Non-pigmented ciliary epithelial cell (primary cell): ENCODE data around the gene ZDHHC14.
A peak's percentile ranks its signal among the peaks of the same experiment; 100 is the strongest.
"Not testable (repeated sequence)": the region's sequence is repeated elsewhere in the genome, so short reads cannot be mapped to it uniquely, and the experiment has no call there.

Experiments
- DNase-seq: peaks from one replicate; pipeline ENCODE4 v3.0.0-alpha.2; 2010; ENCODE audit warnings: low read depth

ZDHHC14 gene

GRCh38 chr6:157381631-157382621 lies 936 bp downstream of the ZDHHC14 start:
- DNase-seq, result no peak

- DNase-seq, result no peak
Observed at GRCh38 chr6:157382821-157383220, 1.8 kb downstream of the ZDHHC14 start.

GRCh38 chr6:157383471-157383870 lies 2.5 kb downstream of the ZDHHC14 start:
- no peak for DNase-seq

GRCh38 chr6:157384962-157385361 lies 4.0 kb downstream of the ZDHHC14 start:
- DNase-seq, result not testable (repeated sequence)

GRCh38 chr6:157385482-157385881 lies 4.5 kb downstream of the ZDHHC14 start:
- no peak for DNase-seq

GRCh38 chr6:157386023-157386422 lies 5.0 kb downstream of the ZDHHC14 start:
- no peak for DNase-seq

GRCh38 chr6:157386454-157386853 lies 5.5 kb downstream of the ZDHHC14 start:
- no peak for DNase-seq

- no peak for DNase-seq
Observed at GRCh38 chr6:157388924-157389323, 7.9 kb downstream of the ZDHHC14 start.

GRCh38 chr6:157390273-157391060 lies 9.5 kb downstream of the ZDHHC14 start:
- DNase-seq, result no peak

GRCh38 chr6:157392927-157393668 lies 12.1 kb downstream of the ZDHHC14 start:
- no peak for DNase-seq

- no peak for DNase-seq
Observed at GRCh38 chr6:157393669-157394327, 12.8 kb downstream of the ZDHHC14 start.

- DNase-seq, result not testable (repeated sequence)
Observed at GRCh38 chr6:157395199-157395598, 14.2 kb downstream of the ZDHHC14 start.

- DNase-seq, result no peak
Observed at GRCh38 chr6:157396026-157396425, 15.0 kb downstream of the ZDHHC14 start.

GRCh38 chr6:157397660-157398059 lies 16.7 kb downstream of the ZDHHC14 start:
- DNase-seq, result no peak

- no peak for DNase-seq
Observed at GRCh38 chr6:157398151-157398550, 17.2 kb downstream of the ZDHHC14 start.

GRCh38 chr6:157400676-157401075 lies 19.7 kb downstream of the ZDHHC14 start:
- no peak for DNase-seq

GRCh38 chr6:157401734-157402338 lies 20.8 kb downstream of the ZDHHC14 start:
- no peak for DNase-seq

GRCh38 chr6:157402996-157403685 lies 22.2 kb downstream of the ZDHHC14 start:
- no peak for DNase-seq

GRCh38 chr6:157403686-157404051 lies 22.7 kb downstream of the ZDHHC14 start:
- no peak for DNase-seq

- DNase-seq, result peak; percentile 55
Observed at GRCh38 chr6:157405986-157406385, 25.0 kb downstream of the ZDHHC14 start.

- DNase-seq, result no peak
Observed at GRCh38 chr6:157406661-157407060, 25.7 kb downstream of the ZDHHC14 start.
